PC-9 (cell line): ENCODE measurements around the gene VAC14.

Experiments
- EZH2 ChIP-seq: fragments of 200-600 bp; sonication (generic); IDR thresholded peaks from 2 replicates; pipeline ENCODE4 v1.8.0; 2017; ENCODE audit warnings: antibody characterized with exemption, low read depth
- TF ChIP-seq, protein P1 (sequence below): fragments of 200-600 bp; sonication (generic); conservative IDR thresholded peaks from 2 replicates; pipeline ENCODE4 v1.6.1; 2017; ENCODE audit warnings: mixed run types, antibody characterized with exemption, mild to moderate bottlenecking, moderate library complexity

DNA sequence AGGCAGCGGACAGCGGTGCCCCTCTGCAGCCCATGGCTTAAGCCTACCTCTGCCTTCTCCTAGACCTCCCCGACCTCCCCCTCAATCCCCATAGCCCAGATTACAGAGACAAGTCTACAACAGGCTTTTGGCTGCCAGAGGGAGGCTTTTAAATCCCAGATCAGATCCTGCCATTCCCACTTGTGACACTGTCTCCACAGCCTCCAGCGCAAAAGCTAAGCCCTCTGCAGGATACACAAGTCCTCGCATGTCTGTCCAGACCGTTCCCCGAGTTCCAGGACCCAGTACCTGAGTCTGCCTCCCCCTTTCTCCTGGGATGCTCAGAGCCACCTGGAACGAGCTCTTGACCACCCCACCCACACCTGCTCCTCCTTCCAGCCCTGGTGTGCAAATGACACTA lies 31.2 kb downstream of the VAC14 start:
- TF ChIP-seq, protein P1, sequence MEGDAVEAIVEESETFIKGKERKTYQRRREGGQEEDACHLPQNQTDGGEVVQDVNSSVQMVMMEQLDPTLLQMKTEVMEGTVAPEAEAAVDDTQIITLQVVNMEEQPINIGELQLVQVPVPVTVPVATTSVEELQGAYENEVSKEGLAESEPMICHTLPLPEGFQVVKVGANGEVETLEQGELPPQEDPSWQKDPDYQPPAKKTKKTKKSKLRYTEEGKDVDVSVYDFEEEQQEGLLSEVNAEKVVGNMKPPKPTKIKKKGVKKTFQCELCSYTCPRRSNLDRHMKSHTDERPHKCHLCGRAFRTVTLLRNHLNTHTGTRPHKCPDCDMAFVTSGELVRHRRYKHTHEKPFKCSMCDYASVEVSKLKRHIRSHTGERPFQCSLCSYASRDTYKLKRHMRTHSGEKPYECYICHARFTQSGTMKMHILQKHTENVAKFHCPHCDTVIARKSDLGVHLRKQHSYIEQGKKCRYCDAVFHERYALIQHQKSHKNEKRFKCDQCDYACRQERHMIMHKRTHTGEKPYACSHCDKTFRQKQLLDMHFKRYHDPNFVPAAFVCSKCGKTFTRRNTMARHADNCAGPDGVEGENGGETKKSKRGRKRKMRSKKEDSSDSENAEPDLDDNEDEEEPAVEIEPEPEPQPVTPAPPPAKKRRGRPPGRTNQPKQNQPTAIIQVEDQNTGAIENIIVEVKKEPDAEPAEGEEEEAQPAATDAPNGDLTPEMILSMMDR = no peak
- no peak for TF ChIP-seq EZH2
